HL-60 (cell line): ENCODE measurements around the gene IL3RA.

Source experiments
- DNase-seq, 2 experiments: peaks; one replicate each; pipeline ENCODE4 v3.0.0-alpha.2; 2010 to 2020; ENCODE audit warnings: low read depth in 1 of 2, low spot score in 1 of 2
- H3K27ac ChIP-seq: fragments of 250-450 bp; sonication (Bioruptor Pico); replicated peaks from 2 replicates; pipeline ENCODE4 v1.5.1; 2020; ENCODE audit warnings: mild to moderate bottlenecking, moderate library complexity
- H3K27me3 ChIP-seq: fragments of 250-450 bp; sonication (Bioruptor Pico); 2 replicates; pipeline ENCODE4 v1.5.1; 2021; ENCODE audit warnings: mild to moderate bottlenecking, moderate library complexity; ENCODE audit not compliant: insufficient read depth, poor library complexity, severe bottlenecking
- H3K4me3 ChIP-seq: replicated peaks from 2 replicates; pipeline ENCODE4 v1.5.1; 2011; ENCODE audit warnings: mild to moderate bottlenecking, control low read depth, low read length; ENCODE audit not compliant: insufficient read depth
- GABPA ChIP-seq: IDR thresholded peaks from 2 replicates; pipeline ENCODE4 v1.6.1; 2012; ENCODE audit warnings: low read depth
- POLR2AphosphoS5 ChIP-seq: IDR thresholded peaks from 2 replicates; pipeline ENCODE4 v1.6.1; 2012; ENCODE audit warnings: low read depth
- SPI1 ChIP-seq: IDR thresholded peaks from 2 replicates; pipeline ENCODE4 v1.6.1; 2012; ENCODE audit warnings: low read depth, mild to moderate bottlenecking, borderline replicate concordance
- TF ChIP-seq, protein P1 (sequence below): IDR thresholded peaks from one replicate; pipeline ENCODE4 v1.5.1; 2011; ENCODE audit warnings: low read length, control low read depth, inconsistent platforms; ENCODE audit not compliant: insufficient read depth
- TF ChIP-seq, protein P2 (sequence below): IDR thresholded peaks from 2 replicates; pipeline ENCODE4 v1.6.1; 2012; ENCODE audit warnings: low read depth; ENCODE audit not compliant: insufficient replicate concordance

Gene IL3RA

DNA sequence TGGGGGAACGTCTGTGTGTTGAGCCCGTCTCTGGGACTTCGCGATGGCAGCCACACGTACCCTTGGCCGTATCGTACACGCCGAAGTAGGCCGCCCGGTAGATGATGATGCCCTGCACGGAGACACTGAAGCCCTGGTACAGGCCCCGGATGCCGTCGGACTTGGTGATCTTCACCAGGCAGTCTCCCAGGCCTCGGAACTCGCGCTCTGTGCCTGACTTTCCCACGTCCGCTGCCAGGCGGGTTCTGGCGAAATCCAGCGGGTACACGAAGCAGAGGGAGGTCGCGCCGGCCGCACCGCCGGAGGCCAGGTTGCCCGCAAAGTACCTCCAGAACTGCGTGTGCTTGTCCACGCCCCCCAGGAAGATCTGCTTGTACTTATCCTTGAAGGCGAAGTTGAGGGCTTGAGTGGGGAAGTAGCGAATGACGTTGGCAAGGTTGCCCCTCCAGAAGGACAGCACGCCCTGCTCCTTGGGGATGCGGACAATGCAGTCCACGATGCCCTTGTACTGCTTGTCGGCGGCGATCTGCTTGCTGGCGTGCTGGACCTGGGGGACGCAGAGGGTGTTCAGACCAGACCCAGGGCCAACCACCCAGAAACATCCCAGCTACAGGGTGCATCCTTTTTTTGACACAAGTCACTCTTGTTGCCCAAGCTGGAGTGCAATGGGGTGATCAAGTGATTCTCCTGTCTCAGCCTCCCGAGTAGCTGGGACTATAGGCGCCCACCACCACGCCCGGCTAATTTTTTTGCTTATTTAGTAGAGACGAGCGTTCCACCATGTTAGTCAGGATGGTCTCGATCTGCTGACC, 52.8 kb downstream of the IL3RA start:
- Histone ChIP-seq H3K4me3 (no peak overlapping the region), H3K27me3 (no peaks in the 10 kb centered on the region), H3K27ac (no peak overlapping the region)
- no peak for DNase-seq
- TF ChIP-seq, protein P1, sequence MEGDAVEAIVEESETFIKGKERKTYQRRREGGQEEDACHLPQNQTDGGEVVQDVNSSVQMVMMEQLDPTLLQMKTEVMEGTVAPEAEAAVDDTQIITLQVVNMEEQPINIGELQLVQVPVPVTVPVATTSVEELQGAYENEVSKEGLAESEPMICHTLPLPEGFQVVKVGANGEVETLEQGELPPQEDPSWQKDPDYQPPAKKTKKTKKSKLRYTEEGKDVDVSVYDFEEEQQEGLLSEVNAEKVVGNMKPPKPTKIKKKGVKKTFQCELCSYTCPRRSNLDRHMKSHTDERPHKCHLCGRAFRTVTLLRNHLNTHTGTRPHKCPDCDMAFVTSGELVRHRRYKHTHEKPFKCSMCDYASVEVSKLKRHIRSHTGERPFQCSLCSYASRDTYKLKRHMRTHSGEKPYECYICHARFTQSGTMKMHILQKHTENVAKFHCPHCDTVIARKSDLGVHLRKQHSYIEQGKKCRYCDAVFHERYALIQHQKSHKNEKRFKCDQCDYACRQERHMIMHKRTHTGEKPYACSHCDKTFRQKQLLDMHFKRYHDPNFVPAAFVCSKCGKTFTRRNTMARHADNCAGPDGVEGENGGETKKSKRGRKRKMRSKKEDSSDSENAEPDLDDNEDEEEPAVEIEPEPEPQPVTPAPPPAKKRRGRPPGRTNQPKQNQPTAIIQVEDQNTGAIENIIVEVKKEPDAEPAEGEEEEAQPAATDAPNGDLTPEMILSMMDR = no peak
- TF ChIP-seq, protein P2, sequence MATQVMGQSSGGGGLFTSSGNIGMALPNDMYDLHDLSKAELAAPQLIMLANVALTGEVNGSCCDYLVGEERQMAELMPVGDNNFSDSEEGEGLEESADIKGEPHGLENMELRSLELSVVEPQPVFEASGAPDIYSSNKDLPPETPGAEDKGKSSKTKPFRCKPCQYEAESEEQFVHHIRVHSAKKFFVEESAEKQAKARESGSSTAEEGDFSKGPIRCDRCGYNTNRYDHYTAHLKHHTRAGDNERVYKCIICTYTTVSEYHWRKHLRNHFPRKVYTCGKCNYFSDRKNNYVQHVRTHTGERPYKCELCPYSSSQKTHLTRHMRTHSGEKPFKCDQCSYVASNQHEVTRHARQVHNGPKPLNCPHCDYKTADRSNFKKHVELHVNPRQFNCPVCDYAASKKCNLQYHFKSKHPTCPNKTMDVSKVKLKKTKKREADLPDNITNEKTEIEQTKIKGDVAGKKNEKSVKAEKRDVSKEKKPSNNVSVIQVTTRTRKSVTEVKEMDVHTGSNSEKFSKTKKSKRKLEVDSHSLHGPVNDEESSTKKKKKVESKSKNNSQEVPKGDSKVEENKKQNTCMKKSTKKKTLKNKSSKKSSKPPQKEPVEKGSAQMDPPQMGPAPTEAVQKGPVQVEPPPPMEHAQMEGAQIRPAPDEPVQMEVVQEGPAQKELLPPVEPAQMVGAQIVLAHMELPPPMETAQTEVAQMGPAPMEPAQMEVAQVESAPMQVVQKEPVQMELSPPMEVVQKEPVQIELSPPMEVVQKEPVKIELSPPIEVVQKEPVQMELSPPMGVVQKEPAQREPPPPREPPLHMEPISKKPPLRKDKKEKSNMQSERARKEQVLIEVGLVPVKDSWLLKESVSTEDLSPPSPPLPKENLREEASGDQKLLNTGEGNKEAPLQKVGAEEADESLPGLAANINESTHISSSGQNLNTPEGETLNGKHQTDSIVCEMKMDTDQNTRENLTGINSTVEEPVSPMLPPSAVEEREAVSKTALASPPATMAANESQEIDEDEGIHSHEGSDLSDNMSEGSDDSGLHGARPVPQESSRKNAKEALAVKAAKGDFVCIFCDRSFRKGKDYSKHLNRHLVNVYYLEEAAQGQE = no peak
- TF ChIP-seq GABPA (no peak), SPI1 (no peak), POLR2AphosphoS5 (no peak; the same call in 1 of the 2 replicates)

DNA sequence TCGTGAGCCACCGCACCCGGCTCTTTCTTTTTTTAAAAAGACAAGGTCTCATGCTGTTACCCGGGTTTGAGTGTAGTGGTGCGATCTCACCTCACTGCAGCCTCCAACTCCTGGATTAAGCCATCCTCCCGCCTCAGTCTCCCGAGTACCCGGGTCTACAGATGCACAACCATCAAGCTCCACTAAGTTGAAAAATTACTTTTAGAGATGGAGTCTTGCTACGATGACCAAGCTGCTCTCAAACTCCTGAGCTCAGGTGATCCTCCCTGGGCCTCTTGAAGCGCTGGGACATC, 53.4 kb downstream of the IL3RA start:
- no peak for DNase-seq
- Histone ChIP-seq H3K4me3 (no peak overlapping the region), H3K27ac (no peak overlapping the region), H3K27me3 (no peaks in the 10 kb centered on the region)
- TF ChIP-seq, protein P1 = no peak
- TF ChIP-seq POLR2AphosphoS5 (no peak; the same call in 1 of the 2 replicates), GABPA (no peak), SPI1 (no peak)
- TF ChIP-seq, protein P2 = no peak

DNA sequence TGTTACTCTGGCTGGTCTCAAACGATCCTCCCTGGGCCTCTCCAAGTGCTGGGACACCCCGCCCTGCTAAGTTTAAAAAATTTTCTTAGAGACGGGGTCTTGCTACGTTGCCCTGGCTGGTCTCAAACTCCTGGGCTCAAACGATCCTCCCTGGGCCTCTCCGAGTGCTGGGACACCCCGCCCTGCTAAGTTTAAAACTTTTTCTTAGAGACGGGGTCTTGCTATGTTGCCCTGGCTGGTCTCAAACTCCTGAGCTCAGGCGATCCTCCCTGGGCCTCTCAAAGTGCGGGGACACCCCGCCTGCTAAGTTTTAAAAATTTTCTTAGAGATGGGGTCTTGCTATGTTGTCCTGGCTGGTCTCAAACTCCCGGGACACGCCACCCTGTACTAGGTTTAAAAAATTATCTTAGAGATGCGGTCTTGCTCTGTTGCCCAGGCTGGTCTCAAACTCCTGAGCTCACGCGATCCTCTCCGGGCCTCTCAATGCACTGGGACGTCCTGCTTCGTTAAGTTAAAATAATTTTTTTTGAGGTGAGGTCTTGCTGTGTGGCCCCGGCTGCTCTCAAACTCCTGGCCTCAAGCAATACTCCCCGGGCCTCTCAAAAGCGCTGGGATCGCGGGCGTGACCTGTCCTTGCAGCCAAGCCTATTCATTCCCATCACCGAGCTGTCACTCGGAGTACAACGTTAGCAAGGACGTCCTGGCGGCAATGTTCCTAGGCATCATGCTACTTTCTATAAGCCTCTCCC, 54.2 kb downstream of the IL3RA start:
- Histone ChIP-seq H3K27ac (peak overlapping the region; percentile 100), H3K27me3 (no peaks in the 10 kb centered on the region), H3K4me3 (peak overlapping the region; percentile 81)
- no peak for TF ChIP-seq SPI1
- TF ChIP-seq, protein P1 = no peak
- TF ChIP-seq POLR2AphosphoS5 = no peak; the same call in 1 of the 2 replicates
- TF ChIP-seq GABPA = no peak
- TF ChIP-seq, protein P2 = no peak
- DNase-seq = no peak
